ENCODE measurements around the gene MED12L. TPM values are rescaled to one million over a fixed set of nuclear protein-coding genes. Genes with fewer than 3 reads are reported as not detected.
"Not testable (repeated sequence)": the region's sequence is repeated elsewhere in the genome, so short reads cannot be mapped to it uniquely, and the experiment has no call there.

MED12L gene
- total and polyA plus RNA-seq, 8 donors = 0.08 to 0.88 (median 0.45) TPM

DNA sequence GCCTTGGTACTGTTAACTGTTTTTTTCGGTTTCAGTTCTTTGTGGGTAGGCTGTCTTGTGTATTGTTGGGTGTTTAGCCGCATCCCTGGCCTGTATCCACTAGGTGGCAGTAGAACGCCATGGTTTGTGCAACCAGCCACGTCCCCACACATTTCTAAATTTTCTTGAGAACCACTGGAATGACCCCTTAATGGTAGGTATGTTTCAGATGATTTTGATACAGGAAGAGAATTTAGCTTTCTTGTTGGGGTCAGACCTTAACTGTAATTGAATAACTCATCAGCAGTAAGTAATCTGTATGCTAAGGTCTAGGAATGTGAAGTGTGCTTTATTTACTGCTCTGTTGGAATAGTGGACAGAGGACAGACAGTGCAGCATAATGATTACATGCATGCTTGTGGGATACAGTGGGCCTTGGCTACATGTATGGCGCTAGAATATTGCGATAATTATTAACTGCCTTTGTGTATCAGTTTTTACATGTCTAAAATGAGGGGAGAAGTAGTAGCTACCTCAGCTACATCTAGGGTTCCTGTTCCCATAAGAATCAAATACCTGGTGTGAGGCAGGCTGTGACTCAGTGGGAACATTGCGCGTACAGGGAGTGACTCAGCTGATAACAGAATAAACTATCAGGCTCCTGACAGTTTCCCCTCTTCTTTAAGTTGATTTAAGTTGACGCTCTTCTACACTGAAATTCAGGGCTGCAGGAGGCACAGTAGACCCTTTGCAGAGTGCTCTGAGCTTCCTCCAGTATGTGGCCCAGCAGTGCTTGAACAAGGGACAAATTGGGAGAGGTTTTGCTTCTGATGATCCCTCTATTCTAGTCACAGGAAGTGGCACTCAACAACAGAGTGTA, 142.6 kb downstream of the MED12L start:
- no peaks in the 10 kb centered on the region for H3K36me3 ChIP-seq
- TF ChIP-seq CTCF (IDR thresholded peaks at IDR 0.05) = peak; percentile 71 to 91 (median 84)
- FAIRE-seq = peak; percentile 51
- DNase-seq = peak; percentile 44 to 79 (median 60)
- no peaks in the 10 kb centered on the region for H3K9me3 ChIP-seq
- peak; percentile 87 to 97 (median 95) for ATAC-seq
- no peaks in the 10 kb centered on the region for H3K27me3 ChIP-seq
- no peaks in the 10 kb centered on the region for H3K4me1 ChIP-seq
- H3K4me3 ChIP-seq = no peak overlapping the region
- H3K27ac ChIP-seq = no peak overlapping the region
- intact Hi-C loops (cut with DNase I) = loop anchor here in 1 of 3 donors (10.0 kb wide), 1 partner anchor 57 kb away; no protein-coding TSS in a partner anchor
- 23 to 31% methylated on average over 9 of the region's 9 CpGs for WGBS, 2 donors

GRCh38 chr3:151228666-151229040, 143.2 kb downstream of the MED12L start:
- Histone ChIP-seq H3K4me1 (no peaks in the 10 kb centered on the region), H3K9me3 (no peaks in the 10 kb centered on the region), H3K27ac (no peak overlapping the region), H3K4me3 (no peak overlapping the region), H3K36me3 (no peaks in the 10 kb centered on the region), H3K27me3 (no peaks in the 10 kb centered on the region)
- intact Hi-C loops (cut with DNase I) = loop anchor here in 1 of 3 donors (10.0 kb wide), 1 partner anchor 56 kb away; no protein-coding TSS in a partner anchor
- DNase-seq (no peak), FAIRE-seq (no peak), ATAC-seq (peak in 1 of 4 donors; percentile 28)
- TF ChIP-seq CTCF (IDR thresholded peaks at IDR 0.05) = no peak
- whole genome bisulfite sequencing, 2 donors = 64 to 65% methylated on average over 1 of the region's 1 CpG

- no peak overlapping the region for H3K27ac ChIP-seq
- no peak overlapping the region for H3K4me3 ChIP-seq
- FAIRE-seq (no peak), ATAC-seq (no peak), DNase-seq (no peak)
- no peaks in the 10 kb centered on the region for H3K27me3 ChIP-seq
- H3K4me1 ChIP-seq = no peaks in the 10 kb centered on the region
- 48 to 63% methylated on average over 4 of the region's 4 CpGs for WGBS, 2 donors
- intact Hi-C loops (cut with DNase I) = loop anchor here in 1 of 3 donors (2.0 kb wide), 1 partner anchor 50 kb away; no protein-coding TSS in a partner anchor
- H3K9me3 ChIP-seq = no peaks in the 10 kb centered on the region
- TF ChIP-seq CTCF (IDR thresholded peaks at IDR 0.05) = no peak
- H3K36me3 ChIP-seq = no peaks in the 10 kb centered on the region
These were observed 145.2 kb downstream of the MED12L start for GRCh38 chr3:151230646-151231045.

DNA sequence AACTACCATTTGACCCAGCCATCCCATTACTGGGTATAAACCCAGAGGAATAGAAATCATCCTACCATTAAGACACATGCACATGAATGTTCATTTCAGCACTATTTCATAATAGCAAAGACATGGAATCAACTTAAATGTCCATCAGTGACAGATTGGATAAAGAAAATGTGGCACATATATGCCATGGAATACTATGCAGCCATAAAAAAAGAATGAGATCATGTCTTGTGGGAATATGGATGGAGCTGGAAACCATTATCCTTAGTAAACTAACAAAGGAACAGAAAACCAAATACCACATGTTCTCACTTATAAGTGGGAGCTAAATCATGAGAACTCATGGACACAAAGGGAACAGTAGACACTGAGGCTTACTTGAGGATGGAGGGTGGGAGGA, 146.9 kb downstream of the MED12L start:
- FAIRE-seq; intact Hi-C loops (cut with DNase I); H3K36me3 ChIP-seq; DNase-seq; H3K4me3 ChIP-seq; ATAC-seq; H3K9me3 ChIP-seq; H3K27ac ChIP-seq; H3K4me1 ChIP-seq; H3K27me3 ChIP-seq: not testable (repeated sequence)

- FAIRE-seq = no peak
- Histone ChIP-seq H3K4me1 (no peaks in the 10 kb centered on the region), H3K4me3 (no peak overlapping the region), H3K9me3 (no peaks in the 10 kb centered on the region), H3K27me3 (no peaks in the 10 kb centered on the region), H3K27ac (no peak overlapping the region), H3K36me3 (no peaks in the 10 kb centered on the region)
- DNase-seq = no peak
- no peak for TF ChIP-seq CTCF (IDR thresholded peaks at IDR 0.05)
- 80 to 88% methylated on average over 4 of the region's 4 CpGs for WGBS, 2 donors
- intact Hi-C loops (cut with DNase I) = no loop called here
- ATAC-seq = no peak
These were observed 147.5 kb downstream of the MED12L start for GRCh38 chr3:151232991-151233390.
